ENCODE data around the gene HSPA8. TPM values are rescaled to one million over a fixed set of nuclear protein-coding genes. Genes with fewer than 3 reads are reported as not detected.

The HSPA8 gene
- total and polyA plus RNA-seq, 2 donors (not counting 1 experiment from before 2014, with no cell fraction given): 480 to 738 TPM

DNA sequence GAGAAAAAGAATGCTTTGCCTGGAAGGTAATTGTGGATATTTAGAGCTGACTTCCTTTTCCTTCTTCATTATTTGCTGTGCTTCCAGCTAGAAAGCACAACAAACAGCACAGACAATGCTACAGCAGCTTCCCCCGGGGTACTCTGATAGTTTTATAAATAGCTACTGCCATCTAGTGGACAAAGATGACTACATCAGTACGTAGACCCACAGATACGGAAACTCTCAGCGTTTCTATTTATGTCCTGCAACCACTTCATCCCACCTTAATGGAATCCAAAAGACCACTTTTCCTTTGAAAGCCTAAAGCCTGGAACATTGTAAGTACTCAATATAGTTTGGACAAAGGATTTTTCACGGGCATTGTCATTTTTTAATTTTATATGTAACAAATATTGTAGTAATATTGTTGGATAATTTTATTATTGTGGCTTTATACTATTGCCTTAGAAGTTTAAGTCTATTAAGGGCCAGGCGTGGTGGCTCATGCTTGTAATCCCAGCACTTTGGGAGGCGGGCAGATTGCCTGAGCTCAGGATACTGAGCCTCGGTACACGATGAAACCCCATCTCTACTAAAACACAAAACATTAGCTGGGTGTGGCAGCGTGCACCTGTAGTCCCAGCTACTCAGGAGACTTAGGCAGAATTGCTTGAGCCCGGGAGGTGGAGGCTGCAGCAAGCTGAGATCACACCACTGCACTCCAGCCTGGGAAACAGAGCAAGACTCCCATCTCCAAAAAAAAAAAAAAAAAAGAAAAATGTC lies 7.5 kb downstream of the HSPA8 start:
- intact Hi-C loops (cut with micrococcal nuclease): loop anchor here (1.0 kb wide), 2 partner anchors 191 to 258 kb away; no protein-coding TSS in a partner anchor
- Histone ChIP-seq H3K4me3 (ENCODE audit: control extremely low read depth in 1 of 5, extremely low read depth in 1 of 5, insufficient read depth in 1 of 5, low read depth in 2 of 5, low read length in 4 of 5) (no peak overlapping the region), H3K79me2 (ENCODE audit: control insufficient read depth, insufficient read depth, low read length) (peaks cover 30% of the 10 kb centered on the region), H2AFZ (ENCODE audit: insufficient read depth, low read depth, low read length, poor library complexity, severe bottlenecking) (no peak overlapping the region), H3K27ac (ENCODE audit: low read length in 2 of 2) (no peak overlapping the region), H3K4me2 (replicated peaks; ENCODE audit: low read depth, low read length, poor library complexity, severe bottlenecking) (no peak overlapping the region), H3K9me3 (ENCODE audit: control extremely low read depth in 1 of 3, control insufficient read depth in 2 of 3, insufficient read depth in 1 of 3, low read length in 2 of 3) (no peaks in the 10 kb centered on the region), H3K9ac (ENCODE audit: low read length) (no peak overlapping the region), H4K20me1 (ENCODE audit: control insufficient read depth, insufficient read depth, low read length, poor library complexity, severe bottlenecking) (peaks cover 59% of the 10 kb centered on the region), H3K27me3 (replicated peaks in 1 of 4; ENCODE audit: control extremely low read depth in 1 of 4, control insufficient read depth in 3 of 4, insufficient read depth in 4 of 4, low read length in 3 of 4) (no peaks in the 10 kb centered on the region), H3K4me1 (ENCODE audit: control insufficient read depth in 2 of 2, insufficient read depth in 2 of 2, low read length in 2 of 2) (peaks cover 35 to 46% of the 10 kb centered on the region in 2 donors), H3K36me3 (replicated peaks in 1 of 2; ENCODE audit: control extremely low read depth in 1 of 2, control insufficient read depth in 1 of 2, extremely low read depth in 1 of 2, insufficient read depth in 2 of 2, low read length in 1 of 2) (peaks cover 15 to 52% of the 10 kb centered on the region in 2 experiments)
- Mint-ChIP-seq H3K9me3 (ENCODE audit: insufficient read depth) (no peaks in the 10 kb centered on the region), H3K4me1 (peaks cover 56% of the 10 kb centered on the region), H3K27me3 (no peaks in the 10 kb centered on the region), H3K4me3 (peak overlapping the region; percentile 38), H3K27ac (peak overlapping the region; percentile 85)
- ChIA-PET CTCF (interaction anchor here (0.6 to 7.4 kb wide), 31 partner anchors 7 to 686 kb away, joined by 3 to 94 read pairs (median 6); partner anchors contain the start of gene HSPA8), POLR2A (interaction anchor here (0.6 to 1.2 kb wide), 4 partner anchors 8 to 173 kb away, joined by 3 to 5 read pairs (median 4); partner anchors contain the start of gene HSPA8)
- TF ChIP-seq, protein P1, sequence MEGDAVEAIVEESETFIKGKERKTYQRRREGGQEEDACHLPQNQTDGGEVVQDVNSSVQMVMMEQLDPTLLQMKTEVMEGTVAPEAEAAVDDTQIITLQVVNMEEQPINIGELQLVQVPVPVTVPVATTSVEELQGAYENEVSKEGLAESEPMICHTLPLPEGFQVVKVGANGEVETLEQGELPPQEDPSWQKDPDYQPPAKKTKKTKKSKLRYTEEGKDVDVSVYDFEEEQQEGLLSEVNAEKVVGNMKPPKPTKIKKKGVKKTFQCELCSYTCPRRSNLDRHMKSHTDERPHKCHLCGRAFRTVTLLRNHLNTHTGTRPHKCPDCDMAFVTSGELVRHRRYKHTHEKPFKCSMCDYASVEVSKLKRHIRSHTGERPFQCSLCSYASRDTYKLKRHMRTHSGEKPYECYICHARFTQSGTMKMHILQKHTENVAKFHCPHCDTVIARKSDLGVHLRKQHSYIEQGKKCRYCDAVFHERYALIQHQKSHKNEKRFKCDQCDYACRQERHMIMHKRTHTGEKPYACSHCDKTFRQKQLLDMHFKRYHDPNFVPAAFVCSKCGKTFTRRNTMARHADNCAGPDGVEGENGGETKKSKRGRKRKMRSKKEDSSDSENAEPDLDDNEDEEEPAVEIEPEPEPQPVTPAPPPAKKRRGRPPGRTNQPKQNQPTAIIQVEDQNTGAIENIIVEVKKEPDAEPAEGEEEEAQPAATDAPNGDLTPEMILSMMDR (IDR thresholded peaks at IDR 0.05): peak; percentile 83
- no peak for TF ChIP-seq EZH2 (IDR thresholded peaks at IDR 0.05; ENCODE audit: borderline replicate concordance, insufficient read depth, low read depth, low read length, poor library complexity, severe bottlenecking)
- ATAC-seq (ENCODE audit: low read depth) (peak; percentile 87), DNase-seq (peak; percentile 79)
- 69% methylated on average over 4 of the region's 11 CpGs for WGBS (ENCODE audit: insufficient coverage)
